ENCODE results near the gene MAPK6. TPM values are rescaled to one million over a fixed set of nuclear protein-coding genes. Genes with fewer than 3 reads are reported as not detected.

Gene MAPK6
- 21.7 and 31.8 TPM in 2 replicates for total RNA-seq

GRCh38 chr15:52018693-52019393 is at the start of gene MAPK6:
TSS of gene MAPK6 (plus strand) at chr15:52019219. CDS start at chr15:52046461, 27,242 bp downstream.

GRCh38 chr15:51971375-51972133 is 47.5 kb upstream of the MAPK6 start, which contains the start of gene LEO1:
TSS of gene LEO1 (minus strand) at chr15:51971778. CDS start at chr15:51971745, 33 bp downstream.

Other genes with a start within 250 kb of the MAPK6 start
- gene TMOD3, start 189.6 kb upstream of the MAPK6 start, total RNA-seq = 15.1 and 28.5 TPM in 2 replicates
- 5.5 and 10.9 TPM in 2 replicates for gene LEO1, start 47.4 kb upstream of the MAPK6 start, total RNA-seq
- 0.98 and 1.5 TPM in 2 replicates for gene BCL2L10, start 93.6 kb downstream of the MAPK6 start, total RNA-seq
- 32.9 and 33.7 TPM in 2 replicates for gene GNB5, start 172.2 kb downstream of the MAPK6 start, total RNA-seq

Data from mesangial cell (primary cell).